OCI-LY3 (cell line): ENCODE measurements around the gene MDGA2.

Experiments used
- H2AFZ ChIP-seq: fragments of 200-600, 300-600 bp; shearing (Covaris generic); 2 replicates; pipeline ENCODE4 v1.6.0; 2014; ENCODE audit warnings: antibody characterized with exemption, low read depth, low read length
- H3K27ac ChIP-seq: fragments of 200-600, 300-600 bp; sonication (generic); 2 replicates; pipeline ENCODE4 v1.5.1; 2014; ENCODE audit warnings: mild to moderate bottlenecking, low read length, moderate library complexity, mixed read lengths
- H3K27me3 ChIP-seq: fragments of 200-600, 300-600 bp; sonication (generic); 2 replicates; pipeline ENCODE4 v1.6.1; 2014; ENCODE audit warnings: low read depth, low read length, mixed read lengths
- H3K36me3 ChIP-seq: fragments of 200-600, 300-600 bp; sonication (generic); replicated peaks from 2 replicates; pipeline ENCODE3; 2014; ENCODE audit warnings: low read depth, low read length, mixed read lengths
- H3K4me1 ChIP-seq: fragments of 300-600, 200-600 bp; sonication (generic); 2 replicates; pipeline ENCODE4 v1.6.1; 2014; ENCODE audit warnings: low read length, mixed read lengths
- H3K4me2 ChIP-seq: fragments of 200-600, 300-600 bp; sonication (generic); 2 replicates; pipeline ENCODE4 v1.6.1; 2014; ENCODE audit warnings: low read length, mixed read lengths
- H3K4me3 ChIP-seq: fragments of 300-600, 200-600 bp; sonication (generic); 2 replicates; pipeline ENCODE4 v1.5.1; 2014; ENCODE audit warnings: antibody characterized with exemption, mild to moderate bottlenecking, low read length, moderate library complexity
- H3K79me2 ChIP-seq: fragments of 300-600, 200-600 bp; shearing (Covaris generic); 2 replicates; pipeline ENCODE4 v1.6.1; 2014; ENCODE audit warnings: mild to moderate bottlenecking, low read length, mixed read lengths
- H3K9ac ChIP-seq: fragments of 300-600, 200-600 bp; shearing (Covaris generic); 2 replicates; pipeline ENCODE4 v1.6.0; 2014; ENCODE audit warnings: mild to moderate bottlenecking, low read length, moderate library complexity
- H3K9me3 ChIP-seq: fragments of 200-600, 300-600 bp; shearing (Covaris generic); 2 replicates; pipeline ENCODE4 v1.6.1; 2014; ENCODE audit warnings: low read length, mixed read lengths; ENCODE audit not compliant: insufficient read depth
- H4K20me1 ChIP-seq: fragments of 200-600, 300-600 bp; sonication (generic); 2 replicates; pipeline ENCODE4 v1.6.1; 2016; ENCODE audit warnings: low read length, mixed read lengths; ENCODE audit not compliant: insufficient read depth
- CTCF ChIP-seq: fragments of 200-600, 300-600 bp; sonication (generic); IDR thresholded peaks from 2 replicates; pipeline ENCODE4 v1.5.1; 2014; ENCODE audit warnings: antibody characterized with exemption, low read length, low read depth
- EZH2phosphoT487 ChIP-seq: fragments of 200-600 bp; shearing (Covaris generic); IDR thresholded peaks from 2 replicates; pipeline ENCODE4 v1.6.1; 2018; ENCODE audit warnings: antibody characterized with exemption, mixed run types, low read depth

Gene MDGA2

GRCh38 chr14:47240748-47241437 is 434.5 kb downstream of the MDGA2 start:
- no peak overlapping the region for H2AFZ ChIP-seq

GRCh38 chr14:47235619-47236018 is 439.8 kb downstream of the MDGA2 start:
- no peaks in the 10 kb centered on the region for H4K20me1 ChIP-seq

More at GRCh38 chr14:47240748-47241437, 434.5 kb downstream of the MDGA2 start:
- Histone ChIP-seq H3K4me2 (no peak overlapping the region), H3K9ac (no peak overlapping the region), H3K4me1 (no peaks in the 10 kb centered on the region), H3K27me3 (no peaks in the 10 kb centered on the region), H3K4me3 (no peak overlapping the region), H3K9me3 (no peaks in the 10 kb centered on the region), H4K20me1 (no peaks in the 10 kb centered on the region), H3K79me2 (no peaks in the 10 kb centered on the region), H3K27ac (no peak overlapping the region), H3K36me3 (no peaks in the 10 kb centered on the region)
- TF ChIP-seq EZH2phosphoT487 (no peak), CTCF (no peak)

GRCh38 chr14:47226877-47227520 is 448.4 kb downstream of the MDGA2 start:
- Histone ChIP-seq H3K27ac (no peak overlapping the region), H3K79me2 (no peaks in the 10 kb centered on the region), H3K9me3 (no peaks in the 10 kb centered on the region), H3K36me3 (no peaks in the 10 kb centered on the region), H4K20me1 (no peaks in the 10 kb centered on the region), H3K27me3 (no peaks in the 10 kb centered on the region), H3K9ac (no peak overlapping the region), H3K4me3 (no peak overlapping the region), H2AFZ (no peak overlapping the region; the same call in 1 of the 2 replicates), H3K4me2 (no peak overlapping the region), H3K4me1 (no peaks in the 10 kb centered on the region)
- TF ChIP-seq CTCF (no peak), EZH2phosphoT487 (no peak)

More at GRCh38 chr14:47235619-47236018, 439.8 kb downstream of the MDGA2 start:
- Histone ChIP-seq H3K9me3 (no peaks in the 10 kb centered on the region), H3K4me1 (no peaks in the 10 kb centered on the region), H3K27ac (no peak overlapping the region), H3K4me3 (no peak overlapping the region), H3K4me2 (no peak overlapping the region), H2AFZ (no peak overlapping the region), H3K36me3 (no peaks in the 10 kb centered on the region), H3K9ac (no peak overlapping the region), H3K79me2 (no peaks in the 10 kb centered on the region), H3K27me3 (no peaks in the 10 kb centered on the region)
- TF ChIP-seq CTCF = no peak
- no peak for TF ChIP-seq EZH2phosphoT487

- H3K4me2 ChIP-seq = no peak overlapping the region
- H3K79me2 ChIP-seq = no peaks in the 10 kb centered on the region
- no peak overlapping the region for H2AFZ ChIP-seq
- no peak overlapping the region for H3K27ac ChIP-seq
- H3K36me3 ChIP-seq = no peaks in the 10 kb centered on the region
- no peak overlapping the region for H3K9ac ChIP-seq
- TF ChIP-seq EZH2phosphoT487 (no peak), CTCF (no peak)
- H3K9me3 ChIP-seq = no peaks in the 10 kb centered on the region
- no peaks in the 10 kb centered on the region for H3K4me1 ChIP-seq
- no peaks in the 10 kb centered on the region for H4K20me1 ChIP-seq
- H3K4me3 ChIP-seq = no peak overlapping the region
- H3K27me3 ChIP-seq = no peaks in the 10 kb centered on the region
Observed at GRCh38 chr14:47223656-47224055, 451.7 kb downstream of the MDGA2 start.
